OCI-LY1 (cell line): ENCODE measurements around the gene GLYATL1B.
"Not testable (repeated sequence)": the region's sequence is repeated elsewhere in the genome, so short reads cannot be mapped to it uniquely, and the experiment has no call there.

ENCODE experiments used
- H2AFZ ChIP-seq: fragments of 200-600 bp; sonication (generic), shearing (Covaris generic); 2 replicates; pipeline ENCODE4 v1.6.0; 2014; ENCODE audit warnings: antibody characterized with exemption, mild to moderate bottlenecking, low read length
- H3F3A ChIP-seq: fragments of 200-600 bp; sonication (generic), shearing (Covaris generic); 2 replicates; pipeline ENCODE4 v1.6.0; 2014; ENCODE audit warnings: mild to moderate bottlenecking, antibody characterized with exemption, low read length, moderate library complexity; ENCODE audit not compliant: insufficient read depth
- H3K27ac ChIP-seq: fragments of 200-600 bp; sonication (generic); 2 replicates; pipeline ENCODE4 v1.5.1; 2014; ENCODE audit warnings: low read length, mixed run types, mild to moderate bottlenecking, low read depth; ENCODE audit not compliant: poor library complexity, severe bottlenecking
- H3K27me3 ChIP-seq: fragments of 200-600 bp; sonication (generic); 2 replicates; pipeline ENCODE4 v1.6.0; 2014; ENCODE audit warnings: antibody characterized with exemption, mild to moderate bottlenecking, low read length, moderate library complexity; ENCODE audit not compliant: insufficient read depth
- H3K36me3 ChIP-seq: fragments of 200-600 bp; sonication (generic); 2 replicates; pipeline ENCODE4 v1.6.1; 2014; ENCODE audit warnings: mild to moderate bottlenecking, antibody characterized with exemption, low read length, moderate library complexity, mixed read lengths; ENCODE audit not compliant: insufficient read depth
- H3K4me1 ChIP-seq: fragments of 200-600 bp; sonication (generic); 2 replicates; pipeline ENCODE4 v1.5.1; 2014; ENCODE audit warnings: mild to moderate bottlenecking, low read length, moderate library complexity; ENCODE audit not compliant: insufficient read depth, severe bottlenecking
- H3K4me2 ChIP-seq: fragments of 200-600 bp; sonication (generic), shearing (Covaris generic); 2 replicates; pipeline ENCODE4 v1.6.1; 2014; ENCODE audit warnings: low read length
- H3K4me3 ChIP-seq: fragments of 200-600 bp; sonication (generic); 2 replicates; pipeline ENCODE4 v1.5.1; 2014; ENCODE audit warnings: low read length, low read depth, mild to moderate bottlenecking, mixed read lengths; ENCODE audit not compliant: poor library complexity, severe bottlenecking
- H3K79me2 ChIP-seq: fragments of 200-600 bp; shearing (Covaris generic); 2 replicates; pipeline ENCODE4 v1.6.1; 2016; ENCODE audit warnings: mixed run types, low read length, mixed read lengths; ENCODE audit not compliant: insufficient read depth
- H3K9ac ChIP-seq: fragments of 200-600 bp; sonication (generic), shearing (Covaris generic); 2 replicates; pipeline ENCODE4 v1.6.1; 2014; ENCODE audit warnings: mild to moderate bottlenecking, low read length, mixed read lengths
- H3K9me2 ChIP-seq: fragments of 200-600 bp; sonication (generic), shearing (Covaris generic); 2 replicates; pipeline ENCODE4 v1.6.1; 2014; ENCODE audit warnings: low read depth, mild to moderate bottlenecking, low read length, mixed read lengths
- H3K9me3 ChIP-seq: fragments of 200-600 bp; shearing (Covaris generic); 2 replicates; pipeline ENCODE4 v1.6.1; 2014; ENCODE audit warnings: low read length, mixed read lengths
- H4K20me1 ChIP-seq: fragments of 200-600 bp; sonication (generic), shearing (Covaris generic); 2 replicates; pipeline ENCODE4 v1.6.0; 2016; ENCODE audit warnings: mild to moderate bottlenecking, low read length; ENCODE audit not compliant: insufficient read depth
- CTCF ChIP-seq: fragments of 200-600 bp; sonication (generic), shearing (Covaris generic); IDR thresholded peaks from 2 replicates; pipeline ENCODE4 v1.5.1; 2017; ENCODE audit warnings: mild to moderate bottlenecking, antibody characterized with exemption, low read length, moderate library complexity, mixed read lengths
- EZH2 ChIP-seq: fragments of 200-600 bp; sonication (generic), shearing (Covaris generic); IDR thresholded peaks from 2 replicates; pipeline ENCODE4 v1.8.0; 2017; ENCODE audit warnings: borderline replicate concordance, mixed run types, mild to moderate bottlenecking, antibody characterized with exemption, low read length, moderate library complexity, mixed read lengths

Gene GLYATL1B

GRCh38 chr11:59062602-59063529 is 23.2 kb upstream of the GLYATL1B start:
- TF ChIP-seq CTCF (no peak), EZH2 (no peak)
- Histone ChIP-seq H3K27me3 (peaks cover 3% of the 10 kb centered on the region; the same call in 1 of the 2 replicates), H3K9ac (no peak overlapping the region), H2AFZ (no peak overlapping the region), H3K9me2 (no peaks in the 10 kb centered on the region), H3K36me3 (no peaks in the 10 kb centered on the region), H4K20me1 (no peaks in the 10 kb centered on the region), H3F3A (no peaks in the 10 kb centered on the region), H3K4me1 (peaks cover 14% of the 10 kb centered on the region), H3K4me2 (no peak overlapping the region), H3K9me3 (no peaks in the 10 kb centered on the region), H3K27ac (no peak overlapping the region), H3K79me2 (no peaks in the 10 kb centered on the region), H3K4me3 (no peak overlapping the region)

GRCh38 chr11:59063996-59064727 is 21.9 kb upstream of the GLYATL1B start:
- not testable (repeated sequence) for H3K79me2 ChIP-seq, H4K20me1 ChIP-seq, H3F3A ChIP-seq, H3K4me2 ChIP-seq, H3K9me3 ChIP-seq, H3K9me2 ChIP-seq, H3K9ac ChIP-seq, H3K4me3 ChIP-seq, H3K36me3 ChIP-seq, H3K4me1 ChIP-seq, H2AFZ ChIP-seq, H3K27ac ChIP-seq, H3K27me3 ChIP-seq

GRCh38 chr11:59069087-59069486 is 17.0 kb upstream of the GLYATL1B start:
- no peak overlapping the region for H2AFZ ChIP-seq
- H3K9me3 ChIP-seq: peaks cover 11% of the 10 kb centered on the region; the same call in 1 of the 2 replicates
- H4K20me1 ChIP-seq: no peaks in the 10 kb centered on the region
- H3K4me3 ChIP-seq: no peak overlapping the region
- H3K9me2 ChIP-seq: no peaks in the 10 kb centered on the region
- H3K27ac ChIP-seq: no peak overlapping the region
- H3K9ac ChIP-seq: no peak overlapping the region
- H3K27me3 ChIP-seq: peaks cover 3% of the 10 kb centered on the region; the same call in 1 of the 2 replicates
- H3K4me1 ChIP-seq: no peaks in the 10 kb centered on the region
- no peak for TF ChIP-seq EZH2
- TF ChIP-seq CTCF: no peak
- H3K36me3 ChIP-seq: no peaks in the 10 kb centered on the region
- no peaks in the 10 kb centered on the region for H3K79me2 ChIP-seq
- H3K4me2 ChIP-seq: no peak overlapping the region
- H3F3A ChIP-seq: no peaks in the 10 kb centered on the region
